Caki2 (cell line): Measurements from ENCODE around the gene RAB18. TPM values are rescaled to one million over a fixed set of nuclear protein-coding genes. Genes with fewer than 3 reads are reported as not detected.
"Not testable (repeated sequence)": the region's sequence is repeated elsewhere in the genome, so short reads cannot be mapped to it uniquely, and the experiment has no call there.

Experiments
- DNase-seq: peaks from one replicate; pipeline ENCODE4 v3.0.0-alpha.2; 2015; ENCODE audit warnings: low read depth
- in situ Hi-C: cut with HindIII; loops from 2 replicates; pipeline ENCODE4 v1.10.0; 2016; ENCODE audit warnings: low sequenced_read_pairs, low pct_unique_long_range_greater_than_20kb, mixed read lengths
- total RNA-seq: library from RNA; depleted of rRNA; stranded (reverse); fragments of >200 nt; shearing (Covaris generic); gene quantifications from 2 replicates; pipeline ENCODE4 v1.2.3, GENCODE V29; 2014; ENCODE audit warnings: low replicate concordance

The RAB18 gene
- total RNA-seq, 1 experiment from 2014 or later, result 40.7 TPM

GRCh38 chr10:27536437-27536836, 32.3 kb downstream of the RAB18 start:
- in situ Hi-C loops, result no loop called here
- DNase-seq, result no peak

- in situ Hi-C loops, result no loop called here
- DNase-seq, result no peak
These were observed 33.1 kb downstream of the RAB18 start for GRCh38 chr10:27537166-27537565.

- DNase-seq, result no peak
- in situ Hi-C loops, result no loop called here
These were observed 33.7 kb downstream of the RAB18 start for GRCh38 chr10:27537787-27538186.

DNA sequence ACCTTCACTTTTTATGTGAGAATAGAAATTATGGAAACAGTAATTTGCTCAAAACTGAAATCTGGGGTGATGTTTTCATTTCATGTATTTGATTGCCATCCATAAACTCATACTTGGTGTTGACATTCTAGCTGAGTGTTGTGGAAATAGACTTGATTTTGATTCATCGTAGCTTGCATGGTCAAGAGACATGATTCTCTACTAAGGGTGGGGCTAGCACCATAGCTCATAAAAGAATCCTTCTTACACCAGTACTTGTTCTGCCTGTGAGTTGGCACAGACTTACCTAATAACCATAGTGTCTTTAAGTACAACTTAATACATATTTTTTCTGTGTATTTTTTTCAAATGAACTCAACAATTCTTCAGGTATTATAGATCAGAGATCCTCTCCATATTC, 36.6 kb downstream of the RAB18 start:
- in situ Hi-C loops, result no loop called here

DNA sequence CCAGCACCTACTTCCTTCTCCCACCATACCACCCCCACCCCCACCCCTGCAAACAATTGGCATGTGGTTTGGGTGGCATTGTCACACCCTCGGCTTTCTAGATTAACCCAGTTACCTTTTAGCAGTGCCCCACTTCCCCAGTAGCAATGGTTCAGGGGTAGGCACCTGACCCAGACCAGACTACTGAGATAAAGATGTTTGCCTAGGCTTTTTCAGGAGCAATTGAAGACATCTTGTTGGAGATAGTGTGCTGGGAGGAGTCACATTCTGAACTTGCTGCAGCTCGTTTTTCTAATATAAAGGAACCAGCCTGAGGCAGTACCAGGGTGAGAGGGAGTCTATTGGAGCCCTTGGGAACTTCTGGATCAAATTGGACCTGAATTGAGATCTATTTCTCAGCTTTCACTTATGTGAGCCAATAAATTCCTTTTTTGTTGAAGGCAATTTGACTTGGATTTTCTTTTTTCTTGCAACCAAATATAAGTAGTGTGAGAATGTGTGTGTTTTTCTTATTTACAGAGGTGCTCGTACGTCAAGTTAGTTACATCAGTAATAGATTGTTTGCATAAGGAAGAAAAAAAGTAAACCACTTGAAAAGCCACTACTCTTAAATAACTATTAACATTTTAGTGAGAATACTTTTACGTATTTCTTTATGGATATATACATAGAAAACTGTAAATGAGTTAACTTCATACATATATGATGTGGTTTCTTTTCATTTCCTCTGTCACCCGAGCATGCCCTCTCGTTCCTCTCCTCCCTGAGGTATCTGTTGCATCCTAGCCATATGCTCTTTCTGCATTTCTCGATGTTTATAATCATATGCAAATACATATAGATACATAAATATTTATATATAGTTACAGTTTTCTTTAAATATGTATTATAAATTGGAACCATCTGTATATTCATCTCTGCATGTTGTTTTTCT, 38.0 kb downstream of the RAB18 start:
- no peak for DNase-seq
- in situ Hi-C loops, result no loop called here

More for the DNA sequence above, 36.6 kb downstream of the RAB18 start:
- no peak for DNase-seq

- in situ Hi-C loops, result no loop called here
- DNase-seq, result no peak
These were observed 38.7 kb downstream of the RAB18 start for GRCh38 chr10:27542812-27543211.

DNA sequence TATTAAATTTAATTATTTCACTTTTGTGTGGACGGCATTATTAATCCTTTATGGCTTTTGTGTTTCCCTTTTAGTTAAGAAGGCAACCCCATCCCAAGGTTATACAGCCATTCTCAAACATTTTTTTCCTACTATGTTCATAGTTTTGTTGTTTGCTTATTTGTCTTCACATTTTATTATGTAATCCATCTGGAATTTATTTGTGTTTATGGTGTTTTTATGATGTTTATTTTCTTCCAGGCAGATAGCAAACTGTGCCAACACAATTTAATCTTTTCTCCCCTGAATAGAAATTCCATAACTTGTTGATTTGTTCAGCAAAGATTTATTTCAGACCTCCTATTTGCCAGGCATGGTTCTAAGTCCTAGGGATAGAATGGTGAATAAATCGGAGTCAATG, 42.9 kb downstream of the RAB18 start:
- no peak for DNase-seq
- in situ Hi-C loops, result no loop called here

DNA sequence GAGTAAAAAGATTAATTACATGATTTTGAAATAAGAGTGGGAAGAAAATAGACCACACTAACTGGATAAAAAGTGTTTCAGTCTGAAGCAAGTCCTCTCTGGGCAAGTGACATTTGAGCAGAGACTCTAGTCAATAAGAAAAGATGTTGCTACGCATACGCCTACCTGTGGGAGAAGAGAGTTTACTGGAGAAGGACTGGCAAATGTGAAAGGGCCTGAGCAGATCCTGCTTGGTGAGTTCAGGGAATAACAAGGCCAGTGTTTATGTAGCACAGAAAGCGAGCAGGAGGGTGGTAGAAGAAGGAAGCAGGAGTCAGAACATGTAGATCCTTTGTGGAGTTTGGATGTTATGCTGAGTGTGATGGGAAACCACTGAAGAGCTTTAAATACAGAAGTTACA, 43.4 kb downstream of the RAB18 start:
- DNase-seq, result no peak
- in situ Hi-C loops, result no loop called here

- in situ Hi-C loops, result no loop called here
- DNase-seq, result no peak
These were observed 46.7 kb downstream of the RAB18 start for GRCh38 chr10:27550823-27551222.

DNA sequence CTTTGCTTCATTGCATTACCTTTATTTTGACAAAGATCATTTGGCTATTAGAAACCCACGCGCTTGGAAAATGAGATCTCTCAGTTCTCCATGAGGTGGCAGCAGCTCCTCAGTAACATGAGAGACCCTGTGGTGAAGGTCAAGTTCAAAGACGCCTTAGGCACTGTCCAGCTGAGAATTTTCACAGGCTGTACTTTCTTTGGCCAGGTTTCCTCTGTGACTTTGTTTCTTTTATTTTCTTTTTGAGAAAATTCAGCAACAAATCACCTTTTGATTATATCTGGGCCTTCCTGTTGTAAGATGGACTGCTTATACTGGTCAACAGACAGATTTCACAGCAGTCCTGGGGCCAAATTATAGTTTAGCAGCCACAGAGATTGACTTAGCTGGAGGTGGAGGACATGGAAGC, 54.5 kb downstream of the RAB18 start:
- in situ Hi-C loops, result no loop called here
- peak; percentile 47 for DNase-seq

GRCh38 chr10:27561334-27561733, 57.2 kb downstream of the RAB18 start:
- in situ Hi-C loops, result no loop called here
- no peak for DNase-seq

- in situ Hi-C loops, result no loop called here
- no peak for DNase-seq
These were observed 60.3 kb downstream of the RAB18 start for GRCh38 chr10:27564398-27564797.

GRCh38 chr10:27564880-27565279, 60.8 kb downstream of the RAB18 start:
- DNase-seq, result no peak
- in situ Hi-C loops, result no loop called here

DNA sequence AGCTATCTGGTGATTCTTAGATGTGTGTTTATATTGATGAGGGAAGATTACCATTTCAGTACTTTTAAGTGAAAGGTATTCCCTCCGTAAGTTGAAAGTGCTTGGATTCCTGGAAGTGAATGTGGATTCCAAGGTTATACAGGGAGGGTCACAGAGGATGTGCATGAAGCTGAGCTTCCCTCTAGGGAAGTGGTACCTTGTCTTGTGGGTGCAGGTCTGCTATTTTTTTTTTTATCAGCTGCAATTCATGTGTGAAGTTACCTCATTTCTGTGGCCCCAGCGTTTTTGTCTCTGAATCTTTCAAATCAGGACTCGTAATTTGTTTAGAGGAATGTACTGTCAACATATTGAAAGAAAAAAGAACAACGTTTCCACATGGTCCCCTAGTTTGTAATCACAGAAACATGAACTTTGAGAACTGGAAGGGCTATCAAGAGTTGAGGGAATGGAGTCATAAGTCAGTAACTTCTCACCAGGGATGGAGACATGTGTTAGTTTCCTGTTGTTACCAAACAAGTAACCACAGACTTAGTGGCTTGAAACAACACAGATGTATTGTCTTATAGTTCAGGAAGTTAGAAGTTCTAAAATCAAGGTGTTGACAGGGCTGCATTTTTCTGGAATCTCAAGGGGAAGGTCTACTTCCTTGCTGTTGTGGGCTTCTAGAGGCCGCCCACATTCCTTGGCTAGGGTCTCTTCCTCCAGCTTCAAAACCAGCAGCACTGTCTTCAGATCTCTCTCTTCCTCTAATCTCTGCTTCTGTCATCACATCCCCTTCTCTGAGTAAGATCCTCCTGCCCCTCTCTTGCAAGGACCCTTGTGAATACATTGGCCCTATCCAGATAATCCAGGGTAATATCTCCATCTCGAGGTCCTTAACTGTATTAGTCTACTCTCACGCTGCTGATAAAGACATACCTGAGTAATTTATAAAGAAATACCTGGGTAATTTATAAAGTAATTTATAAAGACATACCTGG, 64.4 kb downstream of the RAB18 start:
- DNase-seq, result no peak
- in situ Hi-C loops, result no loop called here

GRCh38 chr10:27569946-27570345, 65.8 kb downstream of the RAB18 start:
- DNase-seq, result no peak
- in situ Hi-C loops, result no loop called here

DNA sequence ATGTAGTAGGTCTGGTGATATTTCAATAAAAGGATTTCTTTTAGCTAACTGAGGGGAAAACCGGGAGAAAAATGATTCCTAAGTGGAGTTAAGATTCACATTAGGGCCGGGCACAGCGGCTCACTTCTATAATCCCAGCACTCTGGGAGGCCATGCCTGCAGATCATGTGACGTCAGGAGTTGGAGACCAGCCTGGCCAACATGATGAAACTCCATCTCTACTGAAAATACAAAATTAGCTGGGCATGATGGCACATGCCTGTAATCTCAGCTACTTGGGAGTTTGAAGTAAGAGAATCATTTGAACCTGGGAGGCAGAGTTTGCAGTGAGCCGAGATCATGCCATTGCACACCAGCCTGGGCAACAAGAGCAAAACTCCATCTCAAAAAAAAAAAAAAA, 72.9 kb downstream of the RAB18 start:
- DNase-seq, in situ Hi-C loops: not testable (repeated sequence)

DNA sequence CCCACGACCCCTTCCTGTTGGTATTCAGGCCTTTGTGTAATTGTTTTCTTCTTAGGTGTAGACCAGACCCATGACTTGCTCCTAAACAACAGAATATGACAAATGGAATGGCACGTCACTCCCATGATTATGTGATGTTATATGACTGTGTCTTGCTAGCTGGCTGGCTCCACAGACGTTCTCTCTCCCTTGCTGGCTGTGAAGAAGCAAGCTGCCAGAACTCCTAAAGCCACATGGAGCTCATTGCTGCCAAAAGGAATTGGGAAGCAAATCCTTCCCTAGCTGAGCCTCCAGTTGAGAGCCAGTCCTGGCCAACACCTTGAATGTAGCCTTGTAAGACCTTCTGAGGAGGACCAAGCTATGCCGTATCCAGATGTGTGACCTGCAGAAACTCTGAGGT, 74.2 kb downstream of the RAB18 start:
- DNase-seq, result no peak
- in situ Hi-C loops, result no loop called here

DNA sequence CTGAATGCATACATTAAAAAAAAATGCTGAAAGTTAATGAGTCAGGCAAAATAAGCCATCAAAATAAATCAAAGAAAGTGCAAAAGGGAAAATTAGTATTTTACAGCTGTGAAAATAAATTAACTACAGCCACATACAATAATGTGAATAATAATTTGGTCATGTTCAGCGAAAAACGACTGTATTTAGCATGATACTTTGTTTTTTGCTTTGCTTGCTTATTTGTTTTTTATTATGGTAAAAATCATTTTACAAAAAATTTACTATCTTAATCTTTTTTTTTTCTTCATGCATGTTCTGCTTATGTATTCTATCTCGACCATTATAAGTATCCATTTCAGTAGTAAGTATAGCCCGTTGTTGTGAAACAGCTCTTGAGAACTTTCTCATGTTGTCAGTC, 77.1 kb downstream of the RAB18 start:
- in situ Hi-C loops, result no loop called here
- no peak for DNase-seq

DNA sequence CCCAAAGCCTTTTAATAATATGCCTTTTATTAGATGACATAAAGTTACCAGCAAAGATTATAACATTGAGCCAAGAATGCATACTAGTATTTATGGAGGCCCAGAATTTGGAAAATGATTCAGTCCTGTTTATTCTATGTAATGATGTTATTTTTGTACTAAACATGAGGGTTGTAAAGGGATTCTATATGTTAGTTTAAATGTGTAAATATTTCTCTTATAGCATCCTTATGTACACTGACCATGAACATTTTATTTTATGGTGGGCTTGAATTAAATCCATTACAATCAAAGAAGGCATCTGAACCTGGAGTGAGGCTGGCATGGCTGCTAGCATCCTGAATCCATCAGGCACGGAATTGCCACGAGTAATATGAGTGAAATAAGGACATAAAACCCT, 80.2 kb downstream of the RAB18 start:
- no peak for DNase-seq
- in situ Hi-C loops, result no loop called here
